Kidney (tissue), 14 donors: ENCODE data around the gene HIRA. TPM values are rescaled to one million over a fixed set of nuclear protein-coding genes. Genes with fewer than 3 reads are reported as not detected.

ENCODE experiments used
- DNase-seq, 5 donors: peaks; one replicate each; pipeline ENCODE4 v3.0.0-alpha.2; 2013 to 2020
- FAIRE-seq: peaks from 2 replicates; lab custom pipeline; 2012; peaks lifted over from hg19 to GRCh38; lab: Jason Lieb, UNC
- H3K27ac ChIP-seq, 2 donors: one replicate each; pipeline ENCODE4 v1.7.0; 2013; ENCODE audit warnings: low read depth in 2 of 2, low read length in 2 of 2, inconsistent platforms in 1 of 2
- H3K27me3 ChIP-seq: one replicate; pipeline ENCODE4 v1.7.1; 2013; ENCODE audit warnings: low read length, inconsistent platforms; ENCODE audit not compliant: control insufficient read depth, insufficient read depth
- H3K36me3 ChIP-seq, 3 donors: one replicate each; pipeline versions ENCODE4 v1.7.0 to v1.7.1; 2013; ENCODE audit warnings: low read length in 3 of 3, control low read depth in 1 of 3, inconsistent platforms in 1 of 3; ENCODE audit not compliant: insufficient read depth in 3 of 3, control insufficient read depth in 2 of 3
- H3K4me1 ChIP-seq, 3 donors: one replicate each; pipeline versions ENCODE4 v1.7.0 to v1.7.1; 2013; ENCODE audit warnings: low read length in 3 of 3, inconsistent platforms in 1 of 3, low read depth in 1 of 3; ENCODE audit not compliant: control insufficient read depth in 2 of 3, insufficient read depth in 2 of 3
- H3K4me3 ChIP-seq, 3 donors: one replicate each; pipeline versions ENCODE4 v1.7.0 to v1.8.1; 2013; ENCODE audit warnings: low read length in 3 of 3, control low read depth in 1 of 3, inconsistent platforms in 1 of 3
- H3K9ac ChIP-seq, 3 donors: one replicate each; pipeline versions ENCODE4 v1.7.0 to v1.7.1; 2013; ENCODE audit warnings: low read length in 3 of 3, control low read depth in 1 of 3, inconsistent platforms in 1 of 3
- H3K9me3 ChIP-seq, 3 donors: one replicate each; pipeline versions ENCODE4 v1.7.0 to v1.7.1; 2013; ENCODE audit warnings: low read length in 3 of 3, control low read depth in 1 of 3, inconsistent platforms in 1 of 3; ENCODE audit not compliant: control insufficient read depth in 2 of 3, insufficient read depth in 1 of 3
- CTCF ChIP-seq: IDR thresholded peaks from 3 replicates; pipeline ENCODE4 v1.5.1; 2012; ENCODE audit warnings: mild to moderate bottlenecking, moderate library complexity, borderline replicate concordance; ENCODE audit not compliant: insufficient read depth; ENCODE audit errors: extremely low read depth
- intact Hi-C: fragments of 100-400 bp; cut with DNase I; formaldehyde crosslinking; loops from one replicate; pipeline ENCODE4 v1.11.1; 2022
- polyA plus RNA-seq: library from polyadenylated mRNA; stranded (reverse); fragments of 350-450 nt; fragmentation: Illumina TruSeq; extraction: RNeasy Lipid Tissue Mini Kit (QIAGEN cat#74804); gene quantifications from one replicate; pipeline ENCODE4 v1.2.3, GENCODE V29; 2014; ENCODE audit warnings: low read depth, low replicate concordance; ENCODE audit not compliant: insufficient read depth
- total RNA-seq: library from RNA; stranded (reverse); fragmentation: NEBNext Ultra II Directional; extraction: Animal tissue kit (Norgen Biotek cat#: 25700); gene quantifications from one replicate; pipeline ENCODE4 v1.2.1, GENCODE V29; 2021
- donor health status: control.
- donor health status: control.
- donor health status: control.
- donor health status: control.
- donor health status: control.
- donor health status: DM: yes; HTN: yes; CAD: no.
- donor health status: Normal renal cell carcinoma (clear cell type).

HIRA gene
- total and polyA plus RNA-seq, 2 donors from 2014 or later = 18.5 to 26.8 TPM

- no peak overlapping the region for H3K27ac ChIP-seq
- no peak for DNase-seq
Measured at GRCh38 chr22:19419464-19420178, 11.9 kb downstream of the HIRA start.

GRCh38 chr22:19419086-19419463 is 12.5 kb downstream of the HIRA start:
- no peaks in the 10 kb centered on the region for H3K27me3 ChIP-seq
- no peaks in the 10 kb centered on the region for H3K9me3 ChIP-seq
- TF ChIP-seq CTCF = no peak
- H3K36me3 ChIP-seq = no peaks in the 10 kb centered on the region
- intact Hi-C loops = no loop called here
- FAIRE-seq (no peak), DNase-seq (no peak)
- no peak overlapping the region for H3K9ac ChIP-seq
- no peak overlapping the region for H3K27ac ChIP-seq
- H3K4me1 ChIP-seq = peaks cover 0 to 12% (median 5%) of the 10 kb centered on the region in 3 donors
- no peak overlapping the region for H3K4me3 ChIP-seq

More at GRCh38 chr22:19419464-19420178, 11.9 kb downstream of the HIRA start:
- H3K4me3 ChIP-seq = no peak overlapping the region
- H3K9me3 ChIP-seq = no peaks in the 10 kb centered on the region
- peaks cover 0 to 12% (median 5%) of the 10 kb centered on the region in 3 donors for H3K4me1 ChIP-seq
- no peaks in the 10 kb centered on the region for H3K27me3 ChIP-seq
- H3K36me3 ChIP-seq = no peaks in the 10 kb centered on the region
- no peak for FAIRE-seq
- H3K9ac ChIP-seq = no peak overlapping the region
- no peak for TF ChIP-seq CTCF
- intact Hi-C loops = no loop called here

- FAIRE-seq (no peak), DNase-seq (no peak)
- no peak for TF ChIP-seq CTCF
- Histone ChIP-seq H3K27me3 (no peaks in the 10 kb centered on the region), H3K9ac (no peak overlapping the region), H3K4me3 (no peak overlapping the region), H3K36me3 (peaks cover 0 to 12% (median 5%) of the 10 kb centered on the region in 3 donors), H3K27ac (no peak overlapping the region), H3K4me1 (peaks cover 0 to 12% (median 4%) of the 10 kb centered on the region in 3 donors), H3K9me3 (no peaks in the 10 kb centered on the region)
- intact Hi-C loops = no loop called here
Measured at GRCh38 chr22:19412923-19413322, 18.6 kb downstream of the HIRA start.

- DNase-seq (no peak), FAIRE-seq (no peak)
- peaks cover 0 to 12% (median 4%) of the 10 kb centered on the region in 3 donors for H3K4me1 ChIP-seq
- no peaks in the 10 kb centered on the region for H3K9me3 ChIP-seq
- intact Hi-C loops = no loop called here
- H3K4me3 ChIP-seq = no peak overlapping the region
- TF ChIP-seq CTCF = no peak
- no peak overlapping the region for H3K27ac ChIP-seq
- no peak overlapping the region for H3K9ac ChIP-seq
- peaks cover 0 to 15% (median 7%) of the 10 kb centered on the region in 3 donors for H3K36me3 ChIP-seq
- no peaks in the 10 kb centered on the region for H3K27me3 ChIP-seq
Measured at GRCh38 chr22:19412478-19412877, 19.1 kb downstream of the HIRA start.
